Activated CD8-positive, alpha-beta memory T cell treated with anti-CD3 and anti-CD28 coated beads, Interleukin-2, amount 50 U/mL, for 24 hours (primary cell): ENCODE results near the gene PTPRJ.

Experiments used
- DNase-seq: peaks from one replicate; pipeline ENCODE4 v3.0.0-alpha.2; 2020; ENCODE audit errors: extremely low read depth

Gene PTPRJ

DNA sequence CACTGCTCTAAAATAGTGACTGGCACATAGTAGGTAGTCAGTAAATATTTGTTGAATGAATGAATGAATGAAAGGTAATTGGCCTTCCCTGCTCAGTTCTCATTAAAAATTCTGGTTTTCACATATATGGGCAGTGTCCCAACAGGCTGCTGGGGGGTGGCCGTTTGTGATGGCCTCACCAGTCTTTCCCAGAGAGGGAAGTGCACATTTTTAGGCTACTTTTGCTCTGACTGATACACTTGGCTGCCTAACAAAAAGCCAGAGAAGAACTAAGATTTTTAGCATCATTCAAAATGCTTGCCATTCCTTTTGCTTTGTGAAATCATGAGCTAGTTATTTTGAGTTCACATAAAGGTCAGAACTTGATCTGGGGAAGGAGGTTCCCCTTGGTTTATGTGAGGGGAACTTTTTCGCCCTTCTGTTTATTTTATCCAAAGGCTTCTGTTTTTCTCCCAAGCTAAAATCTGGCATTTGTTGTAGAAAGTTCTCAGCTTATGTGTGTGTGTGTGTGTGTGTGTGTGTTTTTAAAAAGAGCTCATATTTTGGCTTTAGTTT lies 83.1 kb downstream of the PTPRJ start:
- no peak for DNase-seq

GRCh38 chr11:48064306-48064705 lies 83.9 kb downstream of the PTPRJ start:
- no peak for DNase-seq

GRCh38 chr11:48066881-48067800 lies 86.8 kb downstream of the PTPRJ start:
- DNase-seq = no peak

- no peak for DNase-seq
These were observed 92.9 kb downstream of the PTPRJ start for GRCh38 chr11:48073031-48073861.

- no peak for DNase-seq
These were observed 94.2 kb downstream of the PTPRJ start for GRCh38 chr11:48074425-48075181.

- no peak for DNase-seq
These were observed 95.3 kb downstream of the PTPRJ start for GRCh38 chr11:48075637-48076036.

DNA sequence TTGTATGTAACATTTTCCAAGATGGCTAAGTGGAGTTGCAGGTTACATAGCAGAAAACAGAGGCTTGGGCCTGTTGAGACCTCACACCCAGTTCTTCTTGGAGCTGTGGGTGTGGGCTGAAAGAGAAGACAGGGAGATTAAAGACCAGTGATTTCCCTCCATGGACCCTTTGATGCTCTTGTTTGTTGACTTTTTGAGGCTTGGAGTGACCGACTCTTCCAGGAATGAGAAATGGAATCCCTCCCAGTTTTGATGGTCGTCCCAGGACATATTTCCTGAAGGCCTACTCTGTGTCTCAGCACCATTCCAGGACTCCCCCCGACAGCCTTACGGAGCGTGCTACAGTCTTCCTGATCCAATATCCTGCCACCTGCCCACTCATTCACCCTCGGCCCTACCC lies 96.9 kb downstream of the PTPRJ start:
- DNase-seq = no peak

GRCh38 chr11:48078689-48079088 lies 98.3 kb downstream of the PTPRJ start:
- no peak for DNase-seq

GRCh38 chr11:48079596-48079995 lies 99.2 kb downstream of the PTPRJ start:
- no peak for DNase-seq

- DNase-seq = no peak
These were observed 100.0 kb downstream of the PTPRJ start for GRCh38 chr11:48080301-48080861.

DNA sequence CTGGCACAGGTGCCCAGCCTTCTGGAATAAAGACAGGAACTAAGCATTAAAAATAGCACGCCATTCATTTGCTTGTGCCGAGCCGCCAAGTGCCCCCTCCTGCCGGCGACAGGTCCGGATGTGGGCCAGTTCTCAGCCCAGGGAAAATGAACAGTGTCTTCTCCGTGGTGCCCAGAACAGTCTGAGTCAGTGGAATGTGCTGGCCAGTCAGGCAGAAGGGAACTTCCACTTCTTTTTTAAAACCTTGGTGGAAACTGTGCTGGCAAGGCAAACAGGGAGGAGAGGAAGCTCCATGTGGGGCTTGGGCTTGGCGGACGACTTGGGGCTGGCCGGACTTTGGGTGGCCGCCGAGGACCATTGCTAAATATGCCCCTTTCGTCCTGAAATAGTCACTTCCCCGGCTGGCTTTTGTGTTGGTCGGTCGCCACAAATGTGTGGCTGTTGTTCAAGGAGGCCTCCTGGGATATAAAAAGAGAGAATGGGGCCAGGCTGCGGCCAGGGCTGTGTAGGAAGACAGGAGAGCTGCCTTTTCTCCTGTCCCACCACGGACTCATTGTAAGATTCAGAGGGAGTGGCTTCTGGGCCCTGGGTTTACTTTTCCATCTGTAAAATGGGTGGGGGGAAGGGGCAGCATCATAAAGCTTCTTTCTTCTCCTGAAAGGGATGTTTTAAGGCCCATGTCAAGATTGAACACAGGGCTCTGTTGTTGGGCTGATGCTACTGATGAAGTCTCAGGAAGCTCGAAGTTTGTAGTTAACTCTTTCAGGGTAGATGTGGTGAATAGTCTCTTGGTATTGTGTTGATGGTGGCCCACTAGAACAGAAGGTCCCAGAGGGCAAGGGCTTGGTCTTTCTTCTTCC lies 101.0 kb downstream of the PTPRJ start:
- DNase-seq = no peak

GRCh38 chr11:48082771-48083170 lies 102.4 kb downstream of the PTPRJ start:
- DNase-seq = no peak

DNA sequence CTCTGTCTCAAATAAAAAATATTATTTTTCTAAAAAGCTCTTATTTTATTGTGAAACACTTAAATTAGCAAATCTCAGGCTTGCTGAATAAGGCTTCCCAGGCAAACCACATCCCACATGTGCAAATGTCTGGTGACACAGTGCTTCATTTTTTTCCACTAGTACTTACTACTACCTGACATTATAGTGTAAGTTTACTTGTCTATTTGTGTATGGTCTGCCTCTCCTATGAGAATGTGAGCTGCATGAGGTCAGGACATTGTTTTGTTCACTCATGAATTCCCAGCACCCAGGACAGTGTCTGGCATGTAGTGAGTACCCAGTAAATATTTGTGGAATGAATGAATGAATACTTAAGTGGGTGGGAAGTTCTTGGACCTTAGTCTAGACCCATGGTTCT lies 103.1 kb downstream of the PTPRJ start:
- no peak for DNase-seq

DNA sequence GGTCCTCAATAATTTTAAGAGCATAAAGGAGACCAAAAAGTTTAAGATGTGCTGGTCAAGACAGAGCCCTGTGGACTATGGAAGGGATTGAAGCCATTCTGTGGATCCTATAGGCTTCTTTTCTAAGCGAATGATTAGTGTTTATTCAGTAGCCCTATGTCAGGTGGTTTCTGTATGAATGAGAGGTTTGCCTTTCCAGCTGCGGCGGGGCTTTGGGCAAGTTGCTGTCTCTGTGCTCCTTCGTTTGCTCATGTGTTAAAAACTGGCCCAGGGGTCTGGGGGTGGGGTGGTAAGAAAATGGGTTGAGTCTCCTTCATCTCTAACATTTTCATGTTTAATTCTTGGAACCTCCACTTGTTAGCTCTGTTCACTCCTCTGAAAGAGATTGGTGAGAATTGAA lies 105.3 kb downstream of the PTPRJ start:
- no peak for DNase-seq

DNA sequence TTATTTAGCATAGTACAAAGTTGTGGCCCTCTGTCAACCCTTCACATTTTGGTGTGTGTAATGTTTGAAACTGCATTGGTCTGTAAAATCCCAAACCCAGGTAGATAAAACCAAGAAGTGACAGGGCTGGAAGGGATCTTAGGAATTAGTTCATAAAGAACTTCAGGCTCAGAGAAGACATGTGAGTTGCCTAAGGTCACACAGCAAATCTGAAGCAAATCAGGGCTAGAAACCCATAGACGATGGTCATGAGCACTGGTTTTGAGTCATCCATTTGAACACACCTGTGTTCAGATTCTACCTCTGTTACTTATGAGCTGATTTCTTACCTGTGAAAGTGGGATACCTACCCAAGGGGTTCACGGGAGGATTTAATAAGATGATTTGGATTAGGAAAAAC lies 107.1 kb downstream of the PTPRJ start:
- no peak for DNase-seq

- DNase-seq = no peak
These were observed 107.8 kb downstream of the PTPRJ start for GRCh38 chr11:48087974-48088681.

DNA sequence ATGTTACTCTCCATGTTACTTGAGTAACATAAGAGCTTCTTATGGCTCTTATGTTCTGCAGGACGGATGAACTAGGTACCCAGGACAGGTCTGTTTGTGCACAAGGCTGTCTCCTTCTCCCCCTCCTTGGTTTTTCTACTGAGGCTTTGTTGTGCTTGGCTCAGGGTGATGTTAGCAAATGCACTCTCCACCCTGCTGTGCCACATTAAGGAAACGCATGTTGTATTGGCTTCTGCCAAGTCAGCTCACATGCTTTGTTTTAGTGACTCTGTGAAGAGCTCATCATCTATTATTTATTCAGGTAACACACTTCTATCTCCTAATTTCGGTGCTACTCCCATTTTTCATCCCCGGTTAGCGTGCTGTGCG lies 108.3 kb downstream of the PTPRJ start:
- no peak for DNase-seq

- DNase-seq = no peak
These were observed 109.8 kb downstream of the PTPRJ start for GRCh38 chr11:48090174-48090573.

DNA sequence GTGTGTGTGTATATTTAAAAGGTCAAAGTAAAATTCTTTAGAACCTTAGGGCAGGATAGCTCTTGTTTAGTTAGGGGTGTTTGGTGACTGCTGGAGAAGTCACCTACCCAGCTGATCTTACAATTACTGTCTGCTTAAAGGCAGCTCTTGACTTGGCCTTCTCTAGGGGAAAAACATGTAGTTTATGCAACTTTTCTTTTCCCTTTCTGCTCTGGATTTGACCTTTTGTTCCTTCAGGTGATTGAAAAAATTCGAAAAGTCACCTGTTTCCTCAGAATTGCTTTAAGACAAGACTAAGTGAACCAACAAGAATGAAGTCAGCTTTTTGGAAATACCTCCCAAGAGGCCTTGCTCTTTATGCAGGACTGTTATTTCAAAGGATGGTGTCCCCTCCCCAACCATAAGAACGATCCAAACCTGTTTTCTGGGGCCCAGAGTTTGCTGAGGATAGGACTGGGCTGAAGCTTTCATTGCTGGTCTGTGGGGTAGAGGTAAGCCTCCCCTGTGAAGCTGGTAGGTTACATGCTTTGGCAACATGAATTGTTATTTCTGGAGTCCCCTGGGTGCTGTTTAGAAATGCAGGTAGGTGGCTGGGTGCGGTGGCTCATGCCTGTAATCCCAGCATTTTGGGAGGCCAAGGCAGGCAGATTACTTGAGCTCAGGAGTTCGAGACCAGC lies 111.2 kb downstream of the PTPRJ start:
- no peak for DNase-seq
